Lower lobe of right lung (tissue), 2 donors: ENCODE measurements around the gene ABLIM1. TPM values are rescaled to one million over a fixed set of nuclear protein-coding genes. Genes with fewer than 3 reads are reported as not detected.
"Not testable (repeated sequence)": the region's sequence is repeated elsewhere in the genome, so short reads cannot be mapped to it uniquely, and the experiment has no call there.

Experiments used
- ATAC-seq, 2 donors: fragments of 200-7000 bp; cut with Tn5 transposase; one replicate each; pipeline ENCODE4 v1.9.1; 2020 to 2022; ENCODE audit warnings: mild to moderate bottlenecking in 2 of 2, moderate library complexity in 2 of 2
- DNase-seq: peaks from one replicate; pipeline ENCODE4 v3.0.0-alpha.2; 2020
- H3K27ac ChIP-seq: fragments of 200-600 bp; one replicate; pipeline ENCODE4 v1.8.0; 2022
- H3K27me3 ChIP-seq: fragments of 200-600 bp; one replicate; pipeline ENCODE4 v1.8.0; 2022; ENCODE audit warnings: low read depth
- H3K36me3 ChIP-seq: fragments of 200-600 bp; one replicate; pipeline ENCODE4 v1.8.0; 2022; ENCODE audit warnings: mild to moderate bottlenecking
- H3K4me1 ChIP-seq: fragments of 200-600 bp; one replicate; pipeline ENCODE4 v1.8.0; 2022
- H3K4me3 ChIP-seq: fragments of 200-600 bp; one replicate; pipeline ENCODE4 v1.8.0; 2022; ENCODE audit warnings: mild to moderate bottlenecking
- H3K9me3 ChIP-seq: fragments of 200-600 bp; one replicate; pipeline ENCODE4 v1.8.0; 2022
- intact Hi-C: fragments of 100-400 bp; cut with DNase I; formaldehyde crosslinking; loops from one replicate; pipeline ENCODE4 v1.11.0; 2022
- total RNA-seq: library from RNA; stranded (reverse); fragmentation: NEBNext Ultra II Directional; extraction: Animal tissue kit (Norgen Biotek cat#: 25700); gene quantifications from one replicate; pipeline ENCODE4 v1.2.1, GENCODE V29; 2021
- TF ChIP-seq, protein P1 (sequence below): fragments of 200-600 bp; IDR thresholded peaks from one replicate; pipeline ENCODE4 v1.8.0; 2022; ENCODE audit warnings: antibody characterized with exemption, mild to moderate bottlenecking
- donor health status: DM: no; HTN: yes; CAD: no; lungs with severe emphysema.

ABLIM1 gene
- total RNA-seq, 1 donor from 2014 or later, result 106 TPM

DNA sequence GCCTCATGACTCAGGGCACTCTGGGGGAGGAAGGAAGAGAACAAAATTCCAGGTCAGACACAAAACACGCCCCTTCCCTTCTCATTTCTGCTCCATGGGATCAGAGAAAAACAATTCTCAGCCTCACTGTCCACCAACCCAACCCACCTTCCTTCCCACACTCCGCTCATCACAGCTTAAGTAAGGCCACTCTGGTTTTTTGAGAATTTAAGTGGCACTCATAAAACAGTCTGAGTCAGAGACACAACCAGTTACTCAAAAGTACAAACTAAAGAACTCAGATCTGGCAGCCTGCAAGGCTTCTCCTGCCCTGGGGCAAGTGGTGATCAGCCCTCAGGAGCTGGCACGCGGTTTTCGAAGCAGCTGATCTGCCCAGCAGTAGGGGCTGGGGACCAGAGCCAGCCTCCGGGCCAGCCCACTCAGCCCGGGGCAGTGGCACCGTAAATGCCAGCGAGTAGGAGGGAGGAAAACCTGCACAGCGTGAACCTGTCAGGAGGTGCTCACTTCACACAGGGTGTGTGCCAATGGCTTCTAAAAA lies 39.1 kb upstream of the ABLIM1 start:
- Histone ChIP-seq H3K27ac (no peak overlapping the region), H3K4me1 (no peaks in the 10 kb centered on the region), H3K36me3 (no peaks in the 10 kb centered on the region), H3K27me3 (no peaks in the 10 kb centered on the region), H3K9me3 (no peaks in the 10 kb centered on the region), H3K4me3 (no peak overlapping the region)
- intact Hi-C loops, result no loop called here
- DNase-seq (peak; percentile 72), ATAC-seq (peak; percentile 93 to 95)
- TF ChIP-seq, protein P1, sequence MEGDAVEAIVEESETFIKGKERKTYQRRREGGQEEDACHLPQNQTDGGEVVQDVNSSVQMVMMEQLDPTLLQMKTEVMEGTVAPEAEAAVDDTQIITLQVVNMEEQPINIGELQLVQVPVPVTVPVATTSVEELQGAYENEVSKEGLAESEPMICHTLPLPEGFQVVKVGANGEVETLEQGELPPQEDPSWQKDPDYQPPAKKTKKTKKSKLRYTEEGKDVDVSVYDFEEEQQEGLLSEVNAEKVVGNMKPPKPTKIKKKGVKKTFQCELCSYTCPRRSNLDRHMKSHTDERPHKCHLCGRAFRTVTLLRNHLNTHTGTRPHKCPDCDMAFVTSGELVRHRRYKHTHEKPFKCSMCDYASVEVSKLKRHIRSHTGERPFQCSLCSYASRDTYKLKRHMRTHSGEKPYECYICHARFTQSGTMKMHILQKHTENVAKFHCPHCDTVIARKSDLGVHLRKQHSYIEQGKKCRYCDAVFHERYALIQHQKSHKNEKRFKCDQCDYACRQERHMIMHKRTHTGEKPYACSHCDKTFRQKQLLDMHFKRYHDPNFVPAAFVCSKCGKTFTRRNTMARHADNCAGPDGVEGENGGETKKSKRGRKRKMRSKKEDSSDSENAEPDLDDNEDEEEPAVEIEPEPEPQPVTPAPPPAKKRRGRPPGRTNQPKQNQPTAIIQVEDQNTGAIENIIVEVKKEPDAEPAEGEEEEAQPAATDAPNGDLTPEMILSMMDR, result no peak

DNA sequence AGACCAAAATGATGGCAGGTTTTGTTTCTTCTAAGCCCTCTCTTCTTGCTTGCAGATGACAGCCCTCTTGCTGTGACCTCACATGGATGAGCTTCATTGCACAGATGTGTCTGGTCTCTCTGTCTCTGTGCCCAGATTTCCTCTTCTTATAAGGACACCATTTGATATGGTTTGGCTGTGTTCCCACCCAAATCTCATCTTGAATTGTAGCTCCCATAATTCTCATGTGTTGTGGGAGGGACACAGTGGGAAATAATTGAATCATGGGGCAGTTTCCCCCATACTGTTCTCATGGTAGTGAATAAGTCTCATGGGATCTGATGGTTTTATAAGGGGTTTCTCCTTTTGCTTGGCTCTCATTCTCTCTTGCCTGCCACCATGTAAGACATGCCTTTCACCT lies 38.2 kb upstream of the ABLIM1 start:
- intact Hi-C loops, H3K9me3 ChIP-seq, H3K27ac ChIP-seq, H3K36me3 ChIP-seq, H3K27me3 ChIP-seq, DNase-seq, ATAC-seq, H3K4me1 ChIP-seq, H3K4me3 ChIP-seq: not testable (repeated sequence)

DNA sequence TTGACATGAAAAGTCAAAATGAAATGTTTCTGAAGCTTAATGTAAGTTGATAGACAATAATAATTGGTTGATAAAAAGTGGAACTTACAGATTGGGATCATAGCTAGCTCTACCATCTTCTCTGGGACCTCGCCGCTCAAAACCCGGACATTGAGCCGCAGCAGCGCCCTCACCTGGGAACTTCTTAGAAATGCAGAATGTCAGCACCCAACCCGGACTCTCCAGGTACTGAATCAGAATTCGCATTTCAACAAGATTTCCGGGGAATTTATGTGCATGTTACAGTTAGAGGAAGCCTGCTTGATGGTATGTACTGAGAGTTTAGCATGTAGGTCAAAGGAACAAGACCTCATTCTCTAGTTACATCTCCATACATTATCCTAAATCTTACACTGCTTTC lies 36.7 kb upstream of the ABLIM1 start:
- intact Hi-C loops, result no loop called here
- no peak overlapping the region for H3K27ac ChIP-seq
- ATAC-seq, result no peak
- DNase-seq, result no peak
- H3K4me1 ChIP-seq, result no peaks in the 10 kb centered on the region
- no peaks in the 10 kb centered on the region for H3K36me3 ChIP-seq
- H3K4me3 ChIP-seq, result no peak overlapping the region
- no peaks in the 10 kb centered on the region for H3K9me3 ChIP-seq
- TF ChIP-seq, protein P1, result peak; percentile 60
- no peaks in the 10 kb centered on the region for H3K27me3 ChIP-seq

DNA sequence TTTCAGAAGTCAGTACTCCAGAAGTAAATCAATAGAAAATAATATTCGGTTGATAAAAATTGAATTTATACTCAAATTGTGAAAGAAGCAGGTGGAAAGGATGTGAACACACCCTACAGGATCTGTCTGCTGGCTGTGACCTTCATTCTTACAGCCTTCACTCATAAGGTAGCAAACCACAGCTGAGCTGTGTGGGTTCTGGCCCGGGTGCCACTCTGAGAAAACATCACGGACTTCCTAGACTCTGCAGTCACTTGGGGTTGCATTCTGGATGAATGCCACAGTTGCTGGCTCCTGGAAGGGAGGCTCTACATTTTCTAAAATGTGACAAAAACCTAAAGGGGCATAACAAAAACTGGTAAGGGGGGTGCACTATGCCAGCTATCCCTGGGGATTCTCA lies 36.0 kb upstream of the ABLIM1 start:
- DNase-seq (no peak), ATAC-seq (no peak)
- no peak overlapping the region for H3K27ac ChIP-seq
- H3K27me3 ChIP-seq, result no peaks in the 10 kb centered on the region
- TF ChIP-seq, protein P1, result no peak
- no peak overlapping the region for H3K4me3 ChIP-seq
- H3K9me3 ChIP-seq, result no peaks in the 10 kb centered on the region
- no peaks in the 10 kb centered on the region for H3K36me3 ChIP-seq
- no peaks in the 10 kb centered on the region for H3K4me1 ChIP-seq
- intact Hi-C loops, result no loop called here

- TF ChIP-seq, protein P1, result no peak
- DNase-seq (no peak), ATAC-seq (no peak)
- Histone ChIP-seq H3K9me3 (no peaks in the 10 kb centered on the region), H3K27ac (no peak overlapping the region), H3K4me3 (no peak overlapping the region), H3K27me3 (no peaks in the 10 kb centered on the region), H3K36me3 (no peaks in the 10 kb centered on the region), H3K4me1 (peaks cover 4% of the 10 kb centered on the region)
- intact Hi-C loops, result no loop called here
These were observed 33.4 kb upstream of the ABLIM1 start for GRCh38 chr10:114691442-114691941.

DNA sequence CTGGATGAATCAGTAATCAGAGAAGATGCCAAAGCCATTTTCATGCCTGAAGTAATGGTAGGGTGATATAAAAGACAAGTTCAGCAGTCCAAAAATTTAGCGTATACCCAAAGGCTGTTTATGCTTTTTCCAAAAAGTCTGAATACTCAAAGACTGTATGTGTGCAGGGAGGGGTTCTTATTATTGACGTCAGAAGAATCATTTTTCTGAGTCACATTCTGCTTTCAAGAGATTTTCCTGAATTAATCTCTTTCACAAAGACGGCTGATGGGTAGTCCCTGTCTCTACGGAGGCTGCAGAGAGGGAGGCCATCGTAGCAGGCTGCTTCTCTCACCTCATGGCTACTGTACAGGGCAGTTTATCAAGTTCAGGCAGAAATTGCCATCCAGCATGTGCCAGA lies 30.7 kb upstream of the ABLIM1 start:
- no peak for ATAC-seq
- DNase-seq, result no peak
- Histone ChIP-seq H3K27ac (no peak overlapping the region), H3K4me1 (peaks cover 21% of the 10 kb centered on the region), H3K36me3 (no peaks in the 10 kb centered on the region), H3K9me3 (no peaks in the 10 kb centered on the region), H3K27me3 (no peaks in the 10 kb centered on the region), H3K4me3 (no peak overlapping the region)
- TF ChIP-seq, protein P1, result no peak
- intact Hi-C loops, result no loop called here
